HG03066 (cell line): ENCODE measurements around the gene MAMDC4.
"Not testable (repeated sequence)": the region's sequence is repeated elsewhere in the genome, so short reads cannot be mapped to it uniquely, and the experiment has no call there.

Source experiments
- ATAC-seq: cut with Tn5 transposase; IDR thresholded peaks from one replicate; pipeline ENCODE4 v1.9.1; 2021; ENCODE audit warnings: low read depth; ENCODE audit not compliant: unreplicated experiment

MAMDC4 gene

GRCh38 chr9:136851941-136852663 is at the start of gene MAMDC4:
MAMDC4 (plus strand) TSS chr9:136852346; CDS start chr9:136852417, 71 bp downstream.
- no peak for ATAC-seq

- ATAC-seq, result not testable (repeated sequence)
Measured at GRCh38 chr9:136803009-136803550, 49.1 kb upstream of the MAMDC4 start.

- no peak for ATAC-seq
Measured at GRCh38 chr9:136803551-136804508, 48.3 kb upstream of the MAMDC4 start.

- ATAC-seq, result no peak
Measured at GRCh38 chr9:136804509-136805206, 47.5 kb upstream of the MAMDC4 start.

- ATAC-seq, result no peak
Measured at GRCh38 chr9:136805207-136805740, 46.9 kb upstream of the MAMDC4 start.

- ATAC-seq, result no peak
Measured at GRCh38 chr9:136806067-136806466, 46.1 kb upstream of the MAMDC4 start.

GRCh38 chr9:136806631-136807201 is 45.4 kb upstream of the MAMDC4 start:
- ATAC-seq, result no peak

GRCh38 chr9:136807281-136808074 is 44.7 kb upstream of the MAMDC4 start, which contains the start of gene RABL6:
RABL6 (plus strand) TSS chr9:136807948; CDS start chr9:136808197, 249 bp downstream.
- peak; percentile 77 for ATAC-seq

- peak; percentile 27 for ATAC-seq
Measured at GRCh38 chr9:136808075-136808805, 43.9 kb upstream of the MAMDC4 start.

- ATAC-seq, result no peak
Measured at GRCh38 chr9:136808806-136809158, 43.4 kb upstream of the MAMDC4 start.

GRCh38 chr9:136814725-136815421 is 37.3 kb upstream of the MAMDC4 start:
- no peak for ATAC-seq

DNA sequence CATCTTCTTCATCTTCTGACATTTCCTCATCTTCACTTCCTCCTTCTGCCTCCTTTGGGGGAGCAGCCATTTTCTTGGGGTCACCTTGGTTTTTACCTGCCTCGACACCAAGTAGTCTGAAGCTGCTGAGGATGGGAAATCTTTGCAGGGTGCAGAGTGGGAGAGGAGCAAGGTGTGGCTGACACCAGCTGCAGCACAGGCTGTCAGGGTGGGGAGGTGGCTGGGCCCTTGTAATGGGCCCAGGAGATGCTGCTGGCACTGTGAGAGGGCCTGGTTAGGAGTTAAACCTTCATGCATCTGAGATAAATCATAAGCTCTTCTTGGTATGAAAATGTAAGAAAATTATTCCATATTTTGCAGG is 36.7 kb upstream of the MAMDC4 start:
- no peak for ATAC-seq

GRCh38 chr9:136820971-136821825 is 30.9 kb upstream of the MAMDC4 start:
- ATAC-seq, result no peak

DNA sequence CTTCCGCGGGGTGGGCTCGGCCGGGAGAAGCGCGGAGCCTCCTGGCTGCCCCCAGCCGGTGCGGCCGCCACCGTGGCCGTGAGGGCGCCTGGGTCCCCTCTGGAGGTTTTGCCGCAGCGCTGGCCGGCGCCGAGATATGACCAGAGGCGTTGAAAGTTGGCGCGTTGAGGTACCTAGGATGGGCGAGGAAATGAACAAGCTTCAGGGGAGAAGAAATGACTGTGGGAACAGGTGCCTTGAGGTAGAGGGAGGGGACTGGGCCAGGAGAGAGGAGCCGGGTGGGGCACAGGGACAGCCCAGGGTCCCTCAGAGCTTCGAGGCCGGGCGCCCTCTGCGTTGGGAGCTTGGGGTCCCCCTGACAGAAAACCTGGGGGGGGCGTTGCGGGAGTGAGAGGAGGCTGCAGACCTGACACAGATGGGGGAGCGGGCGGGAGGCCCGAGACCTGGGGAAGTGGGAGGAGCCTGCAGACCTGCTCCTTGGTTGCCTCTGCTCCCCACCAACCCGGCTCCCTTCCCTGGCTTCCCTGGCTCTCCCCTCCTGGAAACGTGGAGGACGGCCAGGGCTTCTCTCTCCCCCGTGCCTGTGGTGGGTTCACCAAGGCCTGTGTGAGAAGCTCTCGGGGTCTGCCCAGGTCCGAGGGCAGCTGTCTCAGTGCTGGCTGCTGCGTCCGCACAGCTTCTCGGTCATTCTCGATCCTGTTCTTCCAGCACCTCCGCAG is 30.2 kb upstream of the MAMDC4 start:
- no peak for ATAC-seq

DNA sequence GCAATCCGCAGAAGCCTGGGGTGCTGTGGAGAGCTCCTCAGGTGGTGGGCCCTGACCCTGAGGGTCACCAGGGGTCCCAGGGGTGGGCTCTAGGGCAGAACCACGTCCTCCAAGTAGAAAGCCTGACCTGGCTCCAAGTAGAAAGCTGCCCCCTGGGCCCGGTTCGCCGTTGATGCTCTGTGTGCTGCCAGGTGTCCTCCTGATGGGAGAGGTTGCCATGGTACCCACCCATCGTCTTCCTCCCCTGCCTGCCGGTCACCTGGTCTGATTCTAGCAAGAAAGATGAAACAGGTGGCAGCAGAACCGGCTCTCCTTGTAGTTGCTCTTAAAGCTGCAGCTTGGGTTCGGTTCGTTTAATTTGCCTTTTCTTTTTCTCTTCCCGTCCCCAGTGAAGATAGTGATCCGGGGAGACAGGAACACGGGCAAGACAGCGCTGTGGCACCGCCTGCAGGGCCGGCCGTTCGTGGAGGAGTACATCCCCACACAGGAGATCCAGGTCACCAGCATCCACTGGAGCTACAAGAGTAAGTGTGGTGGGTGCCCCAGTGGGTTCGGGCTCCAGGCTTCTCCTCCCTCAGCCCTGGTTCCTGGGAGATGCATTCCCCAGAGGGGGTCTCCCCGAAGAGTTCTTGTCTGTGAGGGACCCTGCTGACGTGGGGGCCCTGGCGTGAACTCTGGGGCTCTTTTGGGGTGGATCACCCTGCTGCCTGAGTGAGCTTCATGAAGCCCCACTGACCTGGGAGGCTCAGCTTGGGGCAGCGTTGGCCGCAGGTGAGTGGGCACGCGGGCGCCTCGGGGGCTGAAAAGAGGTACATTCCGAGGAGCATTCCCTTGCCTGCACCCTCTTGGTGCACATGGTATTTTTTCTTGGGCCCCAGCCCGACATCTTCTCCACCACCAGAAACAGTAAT is 28.8 kb upstream of the MAMDC4 start:
- no peak for ATAC-seq
